ENCODE results near the gene TRIM69. TPM values are rescaled to one million over a fixed set of nuclear protein-coding genes. Genes with fewer than 3 reads are reported as not detected.

Gene TRIM69
- total RNA-seq, 3 donors from 2014 or later, result 9.8 to 15.5 (median 13.5) TPM

GRCh38 chr15:44788748-44789147, 52.4 kb downstream of the TRIM69 start:
- H3K36me3 ChIP-seq, result no peaks in the 10 kb centered on the region
- intact Hi-C loops (cut with DNase I; ENCODE audit: low total_unique reads), result no loop called here

GRCh38 chr15:44790215-44790614, 53.9 kb downstream of the TRIM69 start:
- H3K4me1 ChIP-seq, result no peaks in the 10 kb centered on the region
- no peak for TF ChIP-seq POLR2AphosphoS5 (IDR thresholded peaks at IDR 0.05)
- TF ChIP-seq CTCF (IDR thresholded peaks at IDR 0.05), result no peak
- no peak for TF ChIP-seq POLR2A (IDR thresholded peaks at IDR 0.05)
- H3K4me3 ChIP-seq, result no peak overlapping the region
- intact Hi-C loops (cut with DNase I; ENCODE audit: low total_unique reads), result no loop called here
- H3K27ac ChIP-seq, result no peak overlapping the region
- no peaks in the 10 kb centered on the region for H3K27me3 ChIP-seq
- DNase-seq (ENCODE audit: low spot score in 2 of 2), result no peak
- no peaks in the 10 kb centered on the region for H3K36me3 ChIP-seq
- no peaks in the 10 kb centered on the region for H3K9me3 ChIP-seq

More at GRCh38 chr15:44788748-44789147, 52.4 kb downstream of the TRIM69 start:
- Histone ChIP-seq H3K27ac (no peak overlapping the region), H3K9me3 (no peaks in the 10 kb centered on the region), H3K4me3 (no peak overlapping the region), H3K4me1 (no peaks in the 10 kb centered on the region), H3K27me3 (no peaks in the 10 kb centered on the region)
- no peak for DNase-seq (ENCODE audit: low spot score in 2 of 2)
- no peak for TF ChIP-seq POLR2AphosphoS5 (IDR thresholded peaks at IDR 0.05)
- no peak for TF ChIP-seq POLR2A (IDR thresholded peaks at IDR 0.05)
- no peak for TF ChIP-seq CTCF (IDR thresholded peaks at IDR 0.05)

- H3K4me3 ChIP-seq, result no peak overlapping the region
- intact Hi-C loops (cut with DNase I; ENCODE audit: low total_unique reads), result no loop called here
- H3K27ac ChIP-seq, result no peak overlapping the region
- no peak for DNase-seq (ENCODE audit: low spot score in 2 of 2)
- no peaks in the 10 kb centered on the region for H3K36me3 ChIP-seq
- no peaks in the 10 kb centered on the region for H3K9me3 ChIP-seq
- TF ChIP-seq POLR2A (IDR thresholded peaks at IDR 0.05) (no peak), CTCF (IDR thresholded peaks at IDR 0.05) (no peak), POLR2AphosphoS5 (IDR thresholded peaks at IDR 0.05) (no peak)
- no peaks in the 10 kb centered on the region for H3K4me1 ChIP-seq
- H3K27me3 ChIP-seq, result no peaks in the 10 kb centered on the region
Measured at GRCh38 chr15:44790656-44791055, 54.3 kb downstream of the TRIM69 start.

GRCh38 chr15:44792715-44793114, 56.4 kb downstream of the TRIM69 start:
- H3K27me3 ChIP-seq, result no peaks in the 10 kb centered on the region
- no peak for DNase-seq (ENCODE audit: low spot score in 2 of 2)
- H3K27ac ChIP-seq, result no peak overlapping the region
- H3K4me1 ChIP-seq, result no peaks in the 10 kb centered on the region
- intact Hi-C loops (cut with DNase I; ENCODE audit: low total_unique reads), result no loop called here
- no peaks in the 10 kb centered on the region for H3K36me3 ChIP-seq
- H3K9me3 ChIP-seq, result no peaks in the 10 kb centered on the region
- TF ChIP-seq CTCF (IDR thresholded peaks at IDR 0.05) (no peak), POLR2AphosphoS5 (IDR thresholded peaks at IDR 0.05) (no peak), POLR2A (IDR thresholded peaks at IDR 0.05) (no peak)
- H3K4me3 ChIP-seq, result no peak overlapping the region

GRCh38 chr15:44794072-44794471, 57.7 kb downstream of the TRIM69 start:
- Histone ChIP-seq H3K4me1 (no peaks in the 10 kb centered on the region), H3K4me3 (no peak overlapping the region), H3K36me3 (no peaks in the 10 kb centered on the region), H3K27me3 (no peaks in the 10 kb centered on the region), H3K9me3 (no peaks in the 10 kb centered on the region), H3K27ac (no peak overlapping the region)
- intact Hi-C loops (cut with DNase I; ENCODE audit: low total_unique reads), result no loop called here
- TF ChIP-seq POLR2A (IDR thresholded peaks at IDR 0.05) (no peak), CTCF (IDR thresholded peaks at IDR 0.05) (no peak)
- no peak for DNase-seq (ENCODE audit: low spot score in 2 of 2)
